Putamen (tissue), 1 donor: ENCODE measurements around the gene GREM1.
A peak's percentile ranks its signal among the peaks of the same experiment; 100 is the strongest.

Experiments used
- DNase-seq: peaks from one replicate; pipeline ENCODE4 v3.0.0-alpha.2; 2016; ENCODE audit warnings: low spot score

The GREM1 gene

DNA sequence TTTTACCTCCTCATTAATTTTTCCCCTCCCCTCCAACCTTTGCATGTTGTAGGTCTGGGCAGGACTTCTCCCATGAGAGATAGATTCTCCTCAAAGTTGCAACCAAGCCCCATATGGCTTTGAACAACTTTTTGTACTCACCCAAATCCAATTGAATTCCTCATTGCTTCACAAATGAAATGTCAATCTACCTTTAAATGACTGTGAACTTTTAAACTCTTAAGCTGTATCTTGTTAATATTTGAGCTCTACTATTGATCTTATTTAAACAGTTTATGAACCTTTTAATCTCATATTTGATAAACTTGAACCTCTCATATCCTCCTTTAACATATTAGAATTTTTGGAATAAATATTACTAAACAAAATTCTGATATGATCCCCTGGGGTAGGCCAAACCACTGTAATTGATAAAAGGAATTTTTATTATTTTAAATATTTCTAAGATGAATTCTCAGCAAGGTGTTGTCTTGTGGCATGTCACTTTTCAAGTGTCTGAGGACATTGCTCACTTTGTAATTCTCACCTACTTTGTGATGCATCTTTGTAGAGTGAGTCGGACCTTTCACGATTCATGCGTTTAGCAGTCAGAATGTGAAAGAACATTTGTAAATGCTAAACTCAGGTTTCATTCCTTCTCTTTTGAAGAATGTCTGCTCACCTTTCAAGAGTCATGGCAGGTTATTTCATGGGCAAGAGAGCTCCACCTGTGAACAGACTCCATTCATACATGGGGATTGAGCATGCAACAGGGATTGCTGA lies 23.4 kb upstream of the GREM1 start:
- DNase-seq = no peak

DNA sequence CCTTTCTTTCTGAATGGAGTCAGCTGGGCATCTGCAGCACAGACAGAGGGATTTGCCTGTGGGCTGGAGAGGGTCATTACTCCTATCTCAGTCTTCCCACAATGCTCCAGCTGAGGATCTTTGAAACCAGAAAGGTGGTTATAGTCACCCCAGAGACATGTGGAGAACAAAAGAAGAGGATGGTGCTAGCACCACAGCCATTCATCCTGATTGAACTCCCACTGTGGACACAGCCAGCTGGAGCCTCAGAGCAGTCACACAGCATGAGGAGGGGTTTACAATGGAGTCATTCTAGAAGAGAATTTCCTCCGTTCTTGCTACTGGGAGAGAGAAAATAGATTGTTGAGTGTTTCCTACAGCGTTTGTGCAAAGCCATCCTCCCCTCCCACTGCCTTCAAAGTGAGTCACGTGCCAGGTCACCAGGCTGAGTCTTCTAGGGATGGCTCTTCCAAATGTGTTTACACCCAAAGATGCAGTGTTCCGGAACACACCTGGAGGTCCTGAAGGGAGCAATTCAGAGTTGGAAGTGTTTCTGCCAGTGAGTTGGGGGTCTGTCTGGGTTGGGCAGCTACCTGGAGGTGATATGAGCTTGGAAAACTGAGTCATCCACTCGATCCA lies 18.9 kb upstream of the GREM1 start:
- no peak for DNase-seq

DNA sequence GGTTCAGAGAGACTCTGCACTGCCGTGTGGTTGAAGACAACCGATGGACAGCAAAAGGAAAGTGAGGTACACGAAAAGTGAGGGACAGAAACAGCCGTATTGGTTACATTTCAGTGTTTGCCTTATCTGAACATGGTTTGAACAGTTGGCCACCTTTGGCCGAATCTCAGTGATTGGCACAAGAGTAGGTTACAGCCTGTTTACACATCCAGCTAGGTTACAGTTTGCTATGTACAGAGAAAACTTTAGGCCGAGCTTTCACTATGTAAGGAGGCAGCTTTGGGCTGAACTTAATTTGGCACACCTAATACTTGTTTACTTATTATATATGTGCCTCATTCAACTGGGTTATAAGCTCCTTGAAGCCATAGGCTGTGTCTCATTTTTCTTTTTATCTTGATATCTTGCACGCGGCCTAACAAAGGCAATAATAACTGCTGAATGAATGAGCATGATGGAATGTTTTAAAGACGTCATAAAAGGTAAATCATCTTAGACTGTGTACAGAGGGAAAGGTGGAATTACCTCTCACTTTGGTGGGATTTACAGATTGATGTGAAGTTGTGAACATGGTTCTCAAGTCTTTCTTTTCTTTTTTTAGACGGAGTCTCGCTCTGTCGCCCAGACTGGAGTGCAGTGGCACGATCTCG lies 17.2 kb upstream of the GREM1 start:
- no peak for DNase-seq

DNA sequence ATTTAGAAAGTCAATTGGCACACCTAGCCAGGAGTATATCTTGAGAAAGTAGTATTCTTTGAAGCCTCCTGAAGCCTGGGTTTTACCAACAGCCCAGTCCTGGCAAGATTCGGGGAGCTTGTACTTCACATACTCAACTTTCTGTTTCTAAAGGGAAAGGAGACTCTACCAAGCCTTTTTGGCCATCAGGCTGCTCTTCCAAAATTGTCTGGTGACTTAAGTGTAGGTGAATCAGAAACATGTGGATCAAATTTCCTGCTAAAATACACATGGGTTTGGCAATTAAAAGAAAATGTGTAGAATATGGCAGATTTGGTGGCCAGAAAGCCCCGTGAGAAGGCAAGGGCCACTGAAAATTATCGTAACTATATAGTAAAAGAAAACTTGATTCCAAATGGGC lies 15.9 kb upstream of the GREM1 start:
- DNase-seq = no peak

DNA sequence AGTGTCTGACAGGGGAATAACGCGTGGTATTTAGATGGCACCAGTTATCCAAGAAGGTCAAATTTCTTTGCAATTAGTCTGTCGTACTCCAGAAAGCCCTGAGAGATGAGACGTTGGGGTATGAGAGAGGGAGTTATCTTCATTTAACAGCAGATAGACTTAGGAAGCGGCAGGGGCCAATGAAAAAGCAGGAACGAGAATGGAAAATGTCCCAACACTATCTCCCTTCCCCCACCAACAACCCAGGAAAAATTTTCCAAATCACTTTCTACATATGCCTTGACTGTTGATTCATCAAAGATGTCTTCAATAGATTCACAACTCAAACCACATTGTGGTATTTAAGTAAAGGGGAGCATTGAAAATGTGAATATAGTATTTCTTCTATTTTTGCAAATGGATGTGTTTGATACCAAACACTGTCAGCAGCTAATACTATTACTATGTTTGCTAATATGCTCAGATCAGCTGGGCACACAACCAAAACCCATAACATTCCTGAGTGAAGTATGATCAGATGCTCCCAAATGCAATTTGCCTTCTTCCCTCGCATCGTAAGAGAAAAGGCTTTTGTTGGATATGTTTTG lies 13.3 kb upstream of the GREM1 start:
- no peak for DNase-seq

DNA sequence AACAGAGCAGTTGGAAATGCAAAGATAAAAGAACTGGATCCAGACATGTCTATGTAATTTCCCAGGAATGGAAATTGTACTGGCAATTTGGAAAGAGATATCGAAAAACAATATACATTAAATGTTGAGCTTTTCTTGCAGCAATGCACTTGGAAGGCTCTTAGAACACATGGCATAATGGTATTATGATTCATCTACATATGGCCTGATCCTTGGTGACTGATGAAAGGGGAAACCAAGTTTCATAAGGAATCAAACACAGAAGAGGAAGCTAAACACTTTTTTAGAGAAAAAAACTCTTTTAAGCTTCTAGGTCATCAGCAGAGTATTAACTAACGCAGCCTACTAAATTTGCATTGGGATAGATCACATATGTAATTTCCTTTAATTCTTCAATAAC lies 12.4 kb upstream of the GREM1 start:
- no peak for DNase-seq

DNA sequence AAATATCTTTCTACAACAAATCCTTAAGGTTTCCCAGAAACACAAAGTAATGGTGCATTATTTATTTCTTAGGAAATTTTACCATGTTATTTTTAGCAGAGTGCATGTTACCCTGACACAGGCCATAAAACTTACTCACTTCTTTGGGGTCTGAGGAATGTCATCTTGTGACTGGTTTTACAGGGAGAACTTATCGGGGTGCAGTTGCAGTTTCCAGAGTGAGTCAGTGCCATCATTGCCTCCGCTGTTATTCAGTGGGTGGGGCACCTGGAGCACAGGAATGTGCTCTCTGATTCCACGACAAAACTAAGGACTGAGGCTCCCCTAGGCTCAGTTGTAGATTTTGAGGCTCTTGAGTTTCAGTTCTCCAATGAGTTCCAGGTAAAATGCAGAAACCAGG lies 11.1 kb upstream of the GREM1 start:
- DNase-seq = no peak

DNA sequence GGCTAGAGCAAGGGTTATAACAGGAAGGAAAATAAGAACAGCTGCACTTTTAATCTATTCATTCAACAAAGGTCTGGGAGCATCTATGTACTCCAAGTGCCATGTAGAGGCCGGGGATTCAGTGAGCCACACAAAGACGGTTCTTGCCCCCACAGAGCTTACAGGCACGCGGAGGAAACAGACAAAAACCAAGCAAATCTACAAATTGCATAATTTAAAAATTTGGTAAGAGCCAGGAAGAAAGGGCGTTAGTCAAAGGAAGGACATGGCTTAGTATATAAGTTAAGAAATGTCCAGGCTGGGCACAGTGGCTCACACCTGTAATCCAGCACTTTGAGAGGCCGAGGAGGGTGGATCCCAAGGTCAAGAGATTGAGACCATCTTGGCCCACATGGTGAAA lies 10.4 kb upstream of the GREM1 start:
- DNase-seq = no peak

DNA sequence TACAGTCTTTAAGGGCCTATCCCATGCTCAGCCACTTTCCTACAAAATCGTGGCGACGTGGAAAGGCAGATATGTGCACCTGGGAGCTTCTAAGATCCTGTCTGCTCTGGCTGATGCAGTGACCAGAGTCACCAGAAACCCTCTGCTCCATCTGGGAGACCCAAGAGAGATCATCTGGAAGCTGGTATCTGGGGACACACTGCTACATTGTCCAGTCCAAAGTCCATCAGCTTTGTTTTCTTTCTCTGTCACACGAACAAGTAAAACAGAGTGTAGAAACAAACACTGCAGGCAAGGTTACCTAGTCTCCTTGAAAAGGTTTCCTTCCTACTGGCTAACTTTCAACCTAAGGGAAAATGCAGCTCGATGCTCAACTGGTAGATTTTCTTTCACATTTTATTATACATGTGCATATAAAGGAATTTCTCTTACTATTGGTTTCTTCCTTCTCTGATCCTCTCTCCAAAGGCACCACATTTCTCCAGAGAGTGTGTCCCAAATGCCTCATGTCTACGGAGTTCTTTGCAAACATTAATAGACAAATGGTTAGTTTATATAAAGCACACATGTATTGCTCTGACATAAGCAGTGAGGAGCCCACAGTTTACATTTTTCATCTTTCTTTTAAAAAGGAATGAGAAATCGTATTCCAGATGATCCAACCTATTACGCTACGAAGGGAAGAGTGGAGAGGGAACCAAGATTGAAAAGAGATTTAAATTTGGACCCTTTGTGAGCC lies 8.3 kb upstream of the GREM1 start:
- no peak for DNase-seq

DNA sequence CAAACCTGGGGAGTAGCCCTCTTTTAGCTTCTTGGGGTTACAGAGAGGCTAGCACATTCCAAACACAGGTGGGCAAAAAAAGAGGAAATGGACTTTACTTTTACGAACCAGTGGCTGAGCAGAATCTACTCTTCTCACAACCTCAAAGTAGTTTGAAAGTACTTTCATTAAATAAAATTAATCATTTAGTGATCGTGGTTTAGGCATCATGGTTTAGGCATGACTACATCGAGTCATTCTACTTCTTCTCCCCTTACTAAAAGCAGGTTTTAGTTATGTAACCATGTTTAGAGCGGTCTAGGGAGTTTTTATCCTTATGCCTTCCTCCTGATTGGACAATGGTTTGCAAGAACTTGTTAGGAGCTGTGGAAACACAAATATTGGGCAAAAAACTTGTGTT lies 2.5 kb upstream of the GREM1 start:
- DNase-seq = no peak

DNA sequence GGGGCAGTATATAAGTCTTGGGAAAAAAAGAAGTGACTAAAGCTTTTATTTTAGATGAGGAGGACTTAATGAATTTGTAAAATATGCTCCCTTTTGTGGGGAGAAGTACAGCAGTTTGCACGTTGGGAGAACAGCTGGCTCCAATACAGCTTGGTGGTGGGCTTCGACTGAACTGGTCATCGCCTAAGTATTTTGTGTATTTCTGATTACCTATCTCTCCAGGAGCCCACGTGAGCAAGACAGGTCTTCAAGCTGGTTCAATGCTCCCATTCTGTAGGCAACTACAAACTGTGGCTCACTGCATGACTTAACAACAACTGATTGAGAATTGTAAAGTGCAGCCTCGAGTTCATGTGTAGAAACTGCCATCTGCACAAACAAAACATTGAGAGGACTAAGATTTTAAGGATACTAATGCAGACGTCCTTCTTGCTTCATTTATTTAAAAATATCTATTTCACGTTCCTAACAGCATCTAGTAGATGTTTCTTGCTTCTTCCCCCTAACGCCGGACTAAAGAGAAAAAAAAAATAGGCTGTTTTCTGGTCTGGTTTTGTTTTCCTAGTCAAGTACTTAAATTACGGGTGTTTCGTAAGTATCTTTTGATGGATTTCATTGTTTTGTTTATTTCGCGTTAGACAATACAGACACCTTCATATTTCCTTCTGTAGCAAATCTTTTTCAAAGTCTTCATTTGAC lies 1.4 kb upstream of the GREM1 start:
- DNase-seq = peak; percentile 21

DNA sequence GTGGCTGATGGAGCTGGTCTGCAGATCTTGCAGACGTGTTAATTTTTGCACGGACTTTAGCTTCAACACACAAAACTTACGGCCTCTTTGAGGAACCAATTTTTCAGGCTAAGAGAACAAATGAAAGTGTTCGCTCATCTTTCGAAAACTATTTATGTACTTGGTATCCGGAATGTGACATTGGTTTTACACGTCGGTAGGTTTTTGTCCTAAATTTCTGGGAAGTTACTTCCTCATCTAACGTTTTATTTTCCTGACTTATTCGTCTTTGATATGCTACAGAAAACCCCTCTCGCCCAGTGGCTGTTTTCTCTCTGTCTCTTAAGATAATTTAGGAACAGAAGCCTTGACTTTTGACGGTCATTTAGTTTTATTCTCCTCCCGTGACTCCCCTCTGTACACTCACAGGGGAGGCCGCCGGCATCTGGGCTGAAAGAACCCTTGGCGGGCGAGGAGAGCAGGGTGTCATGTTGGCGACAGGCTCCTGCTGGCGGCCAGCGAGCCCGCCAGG lies 834 bp upstream of the GREM1 start:
- peak; percentile 25 for DNase-seq

DNA sequence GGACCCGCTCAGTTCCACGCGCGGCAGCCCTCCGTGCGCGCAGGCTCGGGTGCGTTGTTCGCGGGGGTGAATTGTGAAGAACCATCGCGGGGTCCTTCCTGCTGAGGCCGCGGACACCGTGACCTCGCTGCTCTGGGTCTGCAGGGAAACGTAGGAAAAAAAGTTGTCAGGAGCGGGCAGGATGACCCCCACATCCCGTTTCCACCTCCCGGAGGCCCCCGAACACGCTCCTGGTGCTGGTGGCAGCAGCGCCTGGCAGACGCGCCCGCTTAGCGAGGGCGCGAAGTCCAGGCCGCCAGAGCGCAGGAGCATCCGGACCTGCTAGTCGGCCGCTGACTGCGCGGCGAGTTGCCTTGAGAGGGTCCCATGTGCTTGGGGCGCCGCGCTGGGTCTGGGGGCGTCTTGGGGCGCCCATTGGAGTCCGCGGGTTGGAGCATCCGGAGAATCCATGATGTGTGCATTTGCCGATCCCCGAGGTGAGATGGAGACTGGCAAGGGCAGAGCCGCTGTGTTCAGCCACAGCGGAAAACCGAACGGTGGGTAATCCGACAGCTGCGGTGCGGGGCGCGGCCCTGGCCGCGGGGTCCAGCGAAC lies 520 bp downstream of the GREM1 start:
- peak; percentile 9 for DNase-seq

DNA sequence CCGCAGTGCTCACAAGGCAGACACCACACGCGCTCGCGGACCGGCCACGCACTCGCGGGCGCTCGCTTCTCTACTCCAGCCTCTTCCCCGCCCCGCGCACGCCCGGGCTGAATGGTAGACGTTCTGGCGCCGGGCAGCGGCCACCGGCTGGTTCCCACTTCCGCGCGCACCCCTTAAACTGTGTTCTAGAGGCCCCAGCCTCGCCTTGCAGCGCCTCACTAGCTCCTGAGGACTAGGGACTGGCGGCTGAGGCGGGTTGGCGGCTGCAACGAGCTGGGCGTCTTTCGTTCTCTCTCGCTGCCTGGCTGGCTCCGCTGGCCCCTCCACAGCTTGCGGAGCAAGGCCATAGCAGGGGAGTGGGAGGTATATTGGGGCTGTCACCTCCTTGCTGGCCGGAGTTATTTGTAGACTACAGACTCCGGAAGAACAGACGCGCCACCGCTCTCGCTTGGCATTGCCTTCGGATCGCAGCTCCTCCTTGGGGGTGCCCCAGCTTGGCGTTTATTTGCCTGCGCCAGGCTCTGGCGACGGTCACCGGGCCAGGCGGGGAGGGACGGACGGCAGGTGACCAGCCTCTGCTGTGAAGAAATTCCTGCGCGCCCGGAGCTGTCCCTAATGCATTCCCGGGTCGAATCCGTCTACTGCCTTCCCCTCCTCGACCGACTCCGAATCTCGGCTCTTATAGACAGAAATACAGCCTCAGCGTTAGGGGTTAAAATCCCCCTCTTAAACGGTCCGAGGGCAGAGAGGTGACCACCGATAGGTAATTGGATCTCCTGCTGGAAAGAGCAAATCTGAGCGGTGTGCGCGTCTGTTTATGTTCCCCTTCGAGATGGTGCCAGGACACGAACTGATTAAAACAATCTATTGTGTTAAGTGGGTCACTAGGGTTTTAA lies 1.3 kb downstream of the GREM1 start:
- DNase-seq = peak; percentile 4

DNA sequence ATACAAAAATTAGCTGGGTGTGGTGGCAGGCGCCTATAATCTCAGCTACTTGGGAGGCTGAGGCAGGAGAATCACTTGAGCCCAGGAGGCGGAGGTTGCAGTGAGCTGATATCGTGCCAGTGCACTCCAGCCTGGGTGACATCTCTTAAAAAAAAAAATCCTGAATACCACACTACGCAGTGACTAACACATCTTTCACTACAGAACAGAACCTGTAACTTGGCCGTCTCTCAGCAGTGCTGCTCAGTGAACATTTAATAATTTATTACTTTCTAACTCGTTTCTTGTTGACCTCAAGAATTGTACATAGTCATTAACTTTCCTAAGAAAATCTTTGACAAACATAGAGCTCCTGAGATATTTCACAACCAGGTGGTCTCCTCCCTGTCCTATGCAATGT lies 3.8 kb downstream of the GREM1 start:
- DNase-seq = no peak

DNA sequence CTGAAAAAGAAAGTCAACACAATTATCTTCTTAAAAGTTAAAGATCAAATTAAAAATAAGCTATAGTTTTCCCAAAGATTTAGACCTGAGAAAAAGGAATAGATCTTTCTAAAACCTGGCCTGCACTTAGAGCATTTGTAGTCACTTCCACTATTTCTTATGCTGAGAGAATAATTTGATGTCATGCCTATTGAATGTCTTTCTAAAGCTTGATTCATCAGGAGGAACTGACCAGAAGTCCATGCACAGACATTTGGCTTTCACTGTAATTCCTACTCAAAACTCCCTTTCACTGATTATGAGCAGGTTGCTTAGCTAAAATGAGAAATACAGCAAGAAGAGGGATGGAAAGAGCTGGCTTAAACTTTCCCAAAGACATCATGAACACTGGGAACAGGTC lies 4.3 kb downstream of the GREM1 start:
- no peak for DNase-seq

DNA sequence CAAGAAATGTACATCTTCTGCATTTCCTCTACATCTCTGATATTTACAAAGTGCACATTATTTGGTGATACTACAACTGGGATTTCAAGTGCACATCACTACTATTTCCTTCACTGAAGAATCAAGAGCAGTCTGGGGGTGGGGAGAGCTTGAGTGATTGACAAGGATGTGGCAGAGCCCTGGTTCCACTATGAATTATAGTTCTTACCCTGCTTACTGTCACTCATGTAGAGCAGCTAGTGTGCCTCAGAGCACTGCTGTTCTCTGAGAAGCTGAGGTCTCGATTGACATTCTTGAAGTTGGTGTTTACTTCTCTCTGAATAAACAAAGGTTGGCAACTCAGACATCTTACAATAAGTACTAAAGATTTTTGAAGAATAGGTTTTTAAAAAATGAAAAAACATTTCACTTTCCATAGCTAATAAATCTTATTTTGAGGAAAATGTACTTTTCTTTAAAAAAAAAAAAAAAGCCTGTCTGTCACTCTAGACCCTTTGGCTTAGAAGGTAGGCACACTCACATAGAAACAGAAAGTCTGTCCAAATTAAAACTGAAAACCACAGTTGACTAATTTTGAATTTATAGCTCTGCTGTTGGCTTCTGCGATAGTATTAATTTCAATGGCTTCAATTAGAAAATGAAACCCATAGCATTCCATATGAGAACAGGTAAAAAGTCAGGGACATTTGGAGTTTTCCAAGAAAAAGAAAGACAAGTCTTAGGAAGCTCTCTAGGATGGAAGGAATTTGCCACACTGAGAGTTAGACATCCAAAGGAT lies 5.6 kb downstream of the GREM1 start:
- DNase-seq = no peak

DNA sequence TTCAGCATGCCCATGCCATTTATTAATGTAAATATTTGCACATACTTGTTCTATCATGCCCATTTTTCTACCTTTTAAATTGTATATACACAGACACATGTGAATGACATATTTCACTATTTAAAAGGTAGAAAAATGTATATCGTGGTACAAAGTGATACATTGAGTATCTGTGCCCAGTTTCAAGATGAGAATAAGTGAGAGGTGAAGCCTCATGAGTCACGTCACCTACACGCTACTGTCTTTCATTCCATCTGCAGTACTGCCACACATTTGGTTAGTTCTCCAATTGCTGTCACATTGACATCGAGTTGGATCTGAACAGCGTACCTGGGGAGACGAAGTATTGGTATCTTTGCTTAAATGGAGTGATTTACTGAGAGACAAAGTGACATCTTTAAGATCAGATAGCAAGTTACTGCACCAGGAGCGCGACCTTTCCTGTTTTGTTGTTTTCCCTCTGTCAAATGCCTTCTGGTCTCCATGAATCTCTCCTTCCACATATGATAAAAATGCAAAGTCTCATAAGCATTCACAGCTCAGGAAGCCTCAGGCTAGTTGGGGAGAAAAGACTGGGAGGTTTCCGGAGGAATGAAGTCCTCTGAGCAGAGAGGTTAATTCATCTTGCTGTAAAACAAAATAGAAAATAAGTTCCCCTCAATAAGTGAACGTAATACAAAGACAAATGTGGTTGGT lies 12.0 kb downstream of the GREM1 start:
- DNase-seq = no peak
